Type B pancreatic cell (in vitro differentiated cells): ENCODE measurements around the gene FADS1. TPM values are rescaled to one million over a fixed set of nuclear protein-coding genes. Genes with fewer than 3 reads are reported as not detected.

Experiments
- DNase-seq: peaks from one replicate; pipeline ENCODE4 v3.0.0; 2021; ENCODE audit warnings: mixed read lengths; ENCODE audit not compliant: unreplicated experiment; ENCODE audit errors: extremely low spot score
- H3K27ac Mint-ChIP-seq: 2 replicates; pipeline ENCODE4 v1.8.0; 2021; ENCODE audit warnings: mild to moderate bottlenecking, mixed read lengths
- H3K27me3 Mint-ChIP-seq: 2 replicates; pipeline ENCODE4 v1.8.0; 2021; ENCODE audit warnings: mixed read lengths
- H3K36me3 Mint-ChIP-seq: 2 replicates; pipeline ENCODE4 v1.8.0; 2021; ENCODE audit warnings: mixed read lengths
- H3K4me1 Mint-ChIP-seq: one replicate; pipeline ENCODE4 v1.8.0; 2021; ENCODE audit warnings: mixed read lengths; ENCODE audit not compliant: unreplicated experiment
- H3K4me3 Mint-ChIP-seq: 2 replicates; pipeline ENCODE4 v1.8.0; 2021; ENCODE audit warnings: mild to moderate bottlenecking, mixed read lengths
- H3K9me3 Mint-ChIP-seq: 2 replicates; pipeline ENCODE4 v1.8.0; 2021; ENCODE audit warnings: mixed read lengths
- total RNA-seq: library from RNA; stranded (reverse); gene quantifications from 2 replicates; pipeline ENCODE4 v1.2.1, GENCODE V29; 2021; ENCODE audit warnings: low replicate concordance
- TF ChIP-seq, protein P1 (sequence below): fragments of 200-600 bp; sonication (generic); conservative IDR thresholded peaks from 2 replicates; pipeline ENCODE4 v1.5.0; 2021; ENCODE audit warnings: antibody characterized with exemption, mild to moderate bottlenecking

FADS1 gene
- total RNA-seq, 1 donor from 2014 or later = 90.0 TPM

DNA sequence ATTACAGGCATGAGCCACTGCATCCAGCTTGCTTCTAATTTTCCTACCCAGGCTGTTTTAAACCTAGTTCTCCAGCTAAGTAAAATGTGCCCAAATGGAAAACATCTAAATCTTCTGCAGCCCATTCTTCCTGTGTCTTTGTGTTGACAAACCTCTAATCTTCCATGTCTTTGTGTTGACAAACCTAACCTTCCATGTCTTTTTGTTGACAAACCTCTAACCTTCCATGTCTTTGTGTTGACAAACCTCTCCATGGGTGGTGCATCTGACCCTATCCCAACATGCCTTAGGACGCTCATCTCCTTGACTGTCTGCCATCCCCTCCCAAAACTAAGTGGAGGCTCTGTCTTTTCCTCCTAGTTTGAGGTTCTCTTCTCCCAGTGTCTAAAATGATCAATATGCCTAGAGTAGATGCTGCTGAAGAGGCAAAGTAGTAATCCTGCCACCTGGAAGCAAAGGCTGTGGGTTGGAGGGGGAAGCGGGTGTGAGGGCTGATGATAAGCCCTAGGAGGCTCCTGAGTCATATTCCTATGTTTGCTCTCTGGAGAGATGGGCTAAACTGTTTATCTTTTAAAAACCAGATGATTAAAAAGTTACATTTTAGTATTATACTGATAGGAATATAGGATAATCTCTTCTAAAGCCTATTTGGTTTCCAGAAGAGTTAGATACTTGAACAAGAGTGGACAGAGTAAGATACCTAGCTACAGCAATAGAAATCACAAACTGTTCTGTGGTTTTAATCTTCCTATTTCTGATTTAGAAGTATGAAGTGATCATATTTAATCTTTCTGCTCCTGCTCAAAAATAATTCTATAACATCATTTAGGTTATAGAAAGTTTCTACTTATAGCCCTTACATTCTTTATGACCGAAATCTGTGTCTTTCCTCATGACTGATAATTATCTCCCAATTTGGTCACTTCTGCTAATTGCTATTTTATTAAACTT lies 16.2 kb downstream of the FADS1 start:
- no peaks in the 10 kb centered on the region for H3K27me3 Mint-ChIP-seq
- TF ChIP-seq, protein P1, sequence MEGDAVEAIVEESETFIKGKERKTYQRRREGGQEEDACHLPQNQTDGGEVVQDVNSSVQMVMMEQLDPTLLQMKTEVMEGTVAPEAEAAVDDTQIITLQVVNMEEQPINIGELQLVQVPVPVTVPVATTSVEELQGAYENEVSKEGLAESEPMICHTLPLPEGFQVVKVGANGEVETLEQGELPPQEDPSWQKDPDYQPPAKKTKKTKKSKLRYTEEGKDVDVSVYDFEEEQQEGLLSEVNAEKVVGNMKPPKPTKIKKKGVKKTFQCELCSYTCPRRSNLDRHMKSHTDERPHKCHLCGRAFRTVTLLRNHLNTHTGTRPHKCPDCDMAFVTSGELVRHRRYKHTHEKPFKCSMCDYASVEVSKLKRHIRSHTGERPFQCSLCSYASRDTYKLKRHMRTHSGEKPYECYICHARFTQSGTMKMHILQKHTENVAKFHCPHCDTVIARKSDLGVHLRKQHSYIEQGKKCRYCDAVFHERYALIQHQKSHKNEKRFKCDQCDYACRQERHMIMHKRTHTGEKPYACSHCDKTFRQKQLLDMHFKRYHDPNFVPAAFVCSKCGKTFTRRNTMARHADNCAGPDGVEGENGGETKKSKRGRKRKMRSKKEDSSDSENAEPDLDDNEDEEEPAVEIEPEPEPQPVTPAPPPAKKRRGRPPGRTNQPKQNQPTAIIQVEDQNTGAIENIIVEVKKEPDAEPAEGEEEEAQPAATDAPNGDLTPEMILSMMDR = no peak
- DNase-seq = no peak
- H3K36me3 Mint-ChIP-seq = peaks cover 16% of the 10 kb centered on the region
- H3K27ac Mint-ChIP-seq = peak overlapping the region; percentile 17
- peaks cover 14% of the 10 kb centered on the region for H3K4me1 Mint-ChIP-seq
- no peaks in the 10 kb centered on the region for H3K9me3 Mint-ChIP-seq
- no peak overlapping the region for H3K4me3 Mint-ChIP-seq

DNA sequence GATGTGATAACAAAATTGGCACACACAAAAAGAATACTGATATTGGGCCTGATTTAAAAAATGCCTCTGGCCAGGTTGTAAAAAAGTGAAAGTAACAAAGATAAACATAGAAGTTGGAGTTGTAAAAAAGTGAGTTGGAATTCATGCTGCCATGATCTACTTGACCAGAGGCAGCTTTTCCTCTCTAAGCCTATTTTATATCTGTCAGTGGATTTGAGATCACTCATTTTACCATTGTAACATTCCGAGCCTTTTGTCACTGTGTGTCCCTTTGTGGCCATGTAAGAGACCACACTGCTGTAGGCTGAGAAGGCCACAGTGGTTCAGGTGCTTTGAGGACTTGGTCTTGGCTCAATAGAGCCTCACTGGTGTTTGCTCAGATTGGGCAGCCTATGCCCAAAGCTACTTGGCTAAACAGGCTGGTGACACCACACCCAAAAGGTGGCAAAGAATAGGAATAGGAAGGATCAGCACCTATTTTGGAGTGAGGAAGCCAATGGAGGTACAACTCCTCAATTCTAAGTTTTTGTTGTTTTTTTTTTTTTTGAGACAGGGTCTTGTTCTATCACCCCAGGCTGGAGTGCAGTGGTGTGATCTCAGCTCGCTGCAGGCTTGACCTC lies 17.0 kb downstream of the FADS1 start:
- DNase-seq = no peak
- Mint-ChIP-seq H3K27me3 (no peaks in the 10 kb centered on the region), H3K4me3 (no peak overlapping the region), H3K36me3 (peaks cover 16% of the 10 kb centered on the region), H3K27ac (no peak overlapping the region), H3K9me3 (no peaks in the 10 kb centered on the region), H3K4me1 (peaks cover 14% of the 10 kb centered on the region)
- TF ChIP-seq, protein P1 = no peak

DNA sequence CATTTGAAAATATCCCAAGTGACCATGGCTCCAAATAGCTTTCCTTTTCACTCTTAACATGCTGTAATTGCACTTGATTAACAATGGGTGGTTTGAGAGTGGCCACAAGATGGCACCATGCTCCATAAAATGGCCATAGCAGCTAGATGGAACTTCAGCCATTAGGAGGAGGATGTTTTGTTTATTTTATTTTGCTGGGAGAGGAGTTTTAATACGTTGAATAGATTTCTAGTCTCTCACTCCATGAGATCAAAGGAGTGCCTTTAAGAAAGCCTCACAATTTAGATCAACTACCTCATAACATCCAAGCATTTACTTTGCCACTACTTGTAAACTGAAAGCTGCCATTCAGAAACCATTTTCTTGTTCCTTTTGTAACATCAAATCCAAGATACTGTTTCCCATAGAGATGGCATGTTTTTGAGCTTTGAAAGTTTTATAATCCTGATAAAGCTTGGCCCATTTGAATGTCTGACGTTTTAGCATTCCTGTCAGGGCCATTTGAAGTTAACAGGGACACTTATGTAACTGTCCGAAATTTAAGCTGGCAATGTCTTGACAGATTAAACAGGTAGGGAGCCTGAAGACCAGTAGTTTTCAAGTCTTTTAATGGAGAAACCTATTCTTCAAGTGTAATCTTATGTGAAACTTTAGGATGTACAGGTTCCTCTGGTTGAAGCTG lies 19.4 kb downstream of the FADS1 start:
- H3K36me3 Mint-ChIP-seq = peaks cover 7% of the 10 kb centered on the region
- TF ChIP-seq, protein P1 = peak; percentile 90
- no peaks in the 10 kb centered on the region for H3K9me3 Mint-ChIP-seq
- peak overlapping the region; percentile 59 for H3K4me3 Mint-ChIP-seq
- no peaks in the 10 kb centered on the region for H3K27me3 Mint-ChIP-seq
- H3K4me1 Mint-ChIP-seq = peaks cover 14% of the 10 kb centered on the region
- H3K27ac Mint-ChIP-seq = peak overlapping the region; percentile 90
- DNase-seq = no peak

DNA sequence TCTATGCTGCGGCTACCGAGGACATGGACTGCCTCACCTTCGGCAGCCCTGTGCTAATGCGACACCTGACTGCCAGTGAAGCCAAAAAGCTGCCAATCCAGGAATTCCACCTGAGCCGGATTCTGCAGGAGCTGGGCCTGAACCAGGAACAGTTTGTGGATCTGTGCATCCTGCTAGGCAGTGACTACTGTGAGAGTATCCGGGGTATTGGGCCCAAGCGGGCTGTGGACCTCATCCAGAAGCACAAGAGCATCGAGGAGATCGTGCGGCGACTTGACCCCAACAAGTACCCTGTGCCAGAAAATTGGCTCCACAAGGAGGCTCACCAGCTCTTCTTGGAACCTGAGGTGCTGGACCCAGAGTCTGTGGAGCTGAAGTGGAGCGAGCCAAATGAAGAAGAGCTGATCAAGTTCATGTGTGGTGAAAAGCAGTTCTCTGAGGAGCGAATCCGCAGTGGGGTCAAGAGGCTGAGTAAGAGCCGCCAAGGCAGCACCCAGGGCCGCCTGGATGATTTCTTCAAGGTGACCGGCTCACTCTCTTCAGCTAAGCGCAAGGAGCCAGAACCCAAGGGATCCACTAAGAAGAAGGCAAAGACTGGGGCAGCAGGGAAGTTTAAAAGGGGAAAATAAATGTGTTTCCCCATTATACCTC lies 20.8 kb downstream of the FADS1 start:
- DNase-seq = no peak
- H3K27me3 Mint-ChIP-seq = no peaks in the 10 kb centered on the region
- no peak overlapping the region for H3K27ac Mint-ChIP-seq
- no peak overlapping the region for H3K4me3 Mint-ChIP-seq
- H3K36me3 Mint-ChIP-seq = peaks cover 3% of the 10 kb centered on the region
- TF ChIP-seq, protein P1 = no peak
- no peaks in the 10 kb centered on the region for H3K9me3 Mint-ChIP-seq
- peaks cover 22% of the 10 kb centered on the region for H3K4me1 Mint-ChIP-seq

DNA sequence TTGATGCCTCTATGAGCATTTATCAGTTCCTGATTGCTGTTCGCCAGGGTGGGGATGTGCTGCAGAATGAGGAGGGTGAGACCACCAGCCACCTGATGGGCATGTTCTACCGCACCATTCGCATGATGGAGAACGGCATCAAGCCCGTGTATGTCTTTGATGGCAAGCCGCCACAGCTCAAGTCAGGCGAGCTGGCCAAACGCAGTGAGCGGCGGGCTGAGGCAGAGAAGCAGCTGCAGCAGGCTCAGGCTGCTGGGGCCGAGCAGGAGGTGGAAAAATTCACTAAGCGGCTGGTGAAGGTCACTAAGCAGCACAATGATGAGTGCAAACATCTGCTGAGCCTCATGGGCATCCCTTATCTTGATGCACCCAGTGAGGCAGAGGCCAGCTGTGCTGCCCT lies 21.3 kb downstream of the FADS1 start:
- Mint-ChIP-seq H3K36me3 (peaks cover 2% of the 10 kb centered on the region), H3K9me3 (no peaks in the 10 kb centered on the region), H3K4me1 (peaks cover 20% of the 10 kb centered on the region), H3K4me3 (peak overlapping the region; percentile 65), H3K27ac (no peak overlapping the region), H3K27me3 (no peaks in the 10 kb centered on the region)
- no peak for DNase-seq
- TF ChIP-seq, protein P1 = no peak
